Keratinocyte (primary cell): ENCODE results near the gene LRRN4.

ENCODE experiments used
- CTCF ChIP-seq, 3 experiments: IDR thresholded peaks in 1 of 3; conservative IDR thresholded peaks in 1 of 3; optimal IDR thresholded peaks in 1 of 3; 2 replicates in 2 of 3; 3 replicates in 1 of 3; pipeline versions ENCODE3 to v1.5.1; 2011; ENCODE audit warnings: low read length in 3 of 3, mild to moderate bottlenecking in 3 of 3, moderate library complexity in 2 of 3, control low read depth in 1 of 3, inconsistent platforms in 1 of 3; ENCODE audit not compliant: insufficient read depth in 2 of 3; ENCODE audit errors: extremely low read depth in 1 of 3
- EZH2 ChIP-seq: IDR thresholded peaks from one replicate; pipeline ENCODE4 v1.6.1; 2012; ENCODE audit warnings: inconsistent platforms, mild to moderate bottlenecking, low read length, moderate library complexity

- TF ChIP-seq CTCF (optimal IDR thresholded peaks at IDR 0.05 in 1 of 3, IDR thresholded peaks at IDR 0.05 in 1 of 3, conservative IDR thresholded peaks at IDR 0.05 in 1 of 3; ENCODE audit: extremely low read depth in 1 of 3, insufficient read depth in 2 of 3, low read length in 3 of 3) = no peak
- no peak for TF ChIP-seq EZH2
Measured at GRCh38 chr20:6075428-6076219, 21.8 kb upstream of the LRRN4 start.
